Endodermal cell (in vitro differentiated cells): ENCODE measurements around the gene PPP1R10. TPM values are rescaled to one million over a fixed set of nuclear protein-coding genes. Genes with fewer than 3 reads are reported as not detected.

Experiments used
- DNase-seq: peaks from one replicate; pipeline ENCODE4 v3.0.0-alpha.2; 2017
- H3K27ac ChIP-seq: 2 replicates; pipeline ENCODE4 v1.5.1; 2013; ENCODE audit warnings: mild to moderate bottlenecking, low read depth, low read length, moderate library complexity
- H3K27me3 ChIP-seq: 2 replicates; pipeline ENCODE4 v1.6.1; 2013; ENCODE audit warnings: mild to moderate bottlenecking, low read length, moderate library complexity; ENCODE audit not compliant: insufficient read depth, control insufficient read depth, poor library complexity, severe bottlenecking
- H3K36me3 ChIP-seq: 2 replicates; pipeline ENCODE4 v1.7.0; 2013; ENCODE audit warnings: mild to moderate bottlenecking, low read length, moderate library complexity; ENCODE audit not compliant: control insufficient read depth, insufficient read depth
- H3K4me1 ChIP-seq: one replicate; pipeline ENCODE4 v1.7.0; 2013; ENCODE audit warnings: low read length; ENCODE audit not compliant: control insufficient read depth, insufficient read depth
- H3K4me3 ChIP-seq: 2 replicates; pipeline ENCODE4 v1.5.1; 2013; ENCODE audit warnings: mild to moderate bottlenecking, low read length, moderate library complexity
- H3K9ac ChIP-seq: 2 replicates; pipeline ENCODE4 v1.6.1; 2013; ENCODE audit warnings: mild to moderate bottlenecking, low read length, moderate library complexity; ENCODE audit not compliant: poor library complexity, severe bottlenecking; ENCODE audit errors: extremely low read depth
- H3K9me3 ChIP-seq: 2 replicates; pipeline ENCODE4 v1.6.1; 2013; ENCODE audit warnings: mild to moderate bottlenecking, low read length, moderate library complexity; ENCODE audit not compliant: control insufficient read depth
- H3K27ac Mint-ChIP-seq: 2 replicates; pipeline ENCODE4 v1.8.0; 2020; ENCODE audit warnings: mixed read lengths
- H3K27me3 Mint-ChIP-seq: 2 replicates; pipeline ENCODE4 v1.8.0; 2021; ENCODE audit warnings: mild to moderate bottlenecking, mixed read lengths; ENCODE audit not compliant: insufficient read depth
- H3K36me3 Mint-ChIP-seq: 2 replicates; pipeline ENCODE4 v1.8.0; 2020; ENCODE audit warnings: low read depth, mixed read lengths
- H3K4me1 Mint-ChIP-seq: 2 replicates; pipeline ENCODE4 v1.8.0; 2020; ENCODE audit warnings: mixed read lengths
- H3K4me3 Mint-ChIP-seq: 2 replicates; pipeline ENCODE4 v1.8.0; 2020; ENCODE audit warnings: mild to moderate bottlenecking, moderate library complexity, mixed read lengths
- H3K9me3 Mint-ChIP-seq: 2 replicates; pipeline ENCODE4 v1.8.0; 2020; ENCODE audit warnings: mild to moderate bottlenecking, mixed read lengths
- WGBS, 2 experiments: methylation state at CpG; one replicate each; pipeline versions ENCODE4 v1.1.5 to v1.1.7; 2013; ENCODE audit warnings: missing lambda C conversion rate in 2 of 2, mixed read lengths in 1 of 2; ENCODE audit not compliant: insufficient coverage in 1 of 2, insufficient read length in 1 of 2; 5-methylcytosine and 5-hydroxymethylcytosine counted together
- microRNA-seq: library from miRNA; unstranded; fragments of <30 nt; microRNA quantifications from one replicate; pipeline ENCODE4 v1.2.0, GENCODE V29; 2020; ENCODE audit warnings: borderline microRNAs expressed
- total RNA-seq, 2 donors: library from RNA; stranded (reverse); fragmentation: NEBNext Ultra II Directional in 1 of 2; extraction: Animal tissue kit (Norgen Biotek cat#: 25700) in 1 of 2; gene quantifications; 2 replicates in 1 of 2; 3 replicates in 1 of 2; pipeline ENCODE4 v1.2.1, GENCODE V29; 2021
- TF ChIP-seq, protein P1 (sequence below): fragments of 200-600 bp; sonication (generic); conservative IDR thresholded peaks from 2 replicates; pipeline ENCODE4 v1.5.0; 2021; ENCODE audit warnings: antibody characterized with exemption, mild to moderate bottlenecking

The PPP1R10 gene
- total RNA-seq, 2 donors from 2014 or later, result 122 to 126 TPM

DNA sequence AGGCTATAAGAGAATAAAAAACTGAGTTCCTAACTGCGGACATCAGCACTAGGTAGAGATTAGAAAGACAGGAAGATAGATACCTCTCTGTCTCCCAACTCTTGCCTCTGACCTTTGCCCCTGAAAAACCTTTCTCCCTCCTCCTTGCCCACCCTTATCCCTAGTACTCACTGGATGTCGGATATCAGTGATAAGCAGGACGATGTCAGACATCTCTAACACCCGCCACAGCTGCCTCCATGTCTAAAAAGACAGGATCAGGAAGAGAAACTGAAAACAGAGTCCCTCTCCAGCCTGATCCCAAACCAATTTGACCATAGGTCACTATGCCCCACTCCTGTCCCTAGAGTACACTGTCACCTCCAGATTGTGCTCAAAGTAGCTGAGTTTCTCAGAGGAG, 62.6 kb downstream of the PPP1R10 start:
- Mint-ChIP-seq H3K4me1 (peaks cover 18% of the 10 kb centered on the region), H3K36me3 (peaks cover 51% of the 10 kb centered on the region), H3K27me3 (no peaks in the 10 kb centered on the region), H3K9me3 (no peaks in the 10 kb centered on the region), H3K27ac (no peak overlapping the region), H3K4me3 (peak overlapping the region; percentile 89)
- peaks cover 49% of the 10 kb centered on the region for H3K36me3 ChIP-seq
- H3K4me3 ChIP-seq, result peak overlapping the region; percentile 89
- TF ChIP-seq, protein P1, sequence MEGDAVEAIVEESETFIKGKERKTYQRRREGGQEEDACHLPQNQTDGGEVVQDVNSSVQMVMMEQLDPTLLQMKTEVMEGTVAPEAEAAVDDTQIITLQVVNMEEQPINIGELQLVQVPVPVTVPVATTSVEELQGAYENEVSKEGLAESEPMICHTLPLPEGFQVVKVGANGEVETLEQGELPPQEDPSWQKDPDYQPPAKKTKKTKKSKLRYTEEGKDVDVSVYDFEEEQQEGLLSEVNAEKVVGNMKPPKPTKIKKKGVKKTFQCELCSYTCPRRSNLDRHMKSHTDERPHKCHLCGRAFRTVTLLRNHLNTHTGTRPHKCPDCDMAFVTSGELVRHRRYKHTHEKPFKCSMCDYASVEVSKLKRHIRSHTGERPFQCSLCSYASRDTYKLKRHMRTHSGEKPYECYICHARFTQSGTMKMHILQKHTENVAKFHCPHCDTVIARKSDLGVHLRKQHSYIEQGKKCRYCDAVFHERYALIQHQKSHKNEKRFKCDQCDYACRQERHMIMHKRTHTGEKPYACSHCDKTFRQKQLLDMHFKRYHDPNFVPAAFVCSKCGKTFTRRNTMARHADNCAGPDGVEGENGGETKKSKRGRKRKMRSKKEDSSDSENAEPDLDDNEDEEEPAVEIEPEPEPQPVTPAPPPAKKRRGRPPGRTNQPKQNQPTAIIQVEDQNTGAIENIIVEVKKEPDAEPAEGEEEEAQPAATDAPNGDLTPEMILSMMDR, result no peak
- no peaks in the 10 kb centered on the region for H3K27me3 ChIP-seq
- H3K27ac ChIP-seq, result no peak overlapping the region
- WGBS, 2 experiments, result 92 to 94% methylated on average over 4 of the region's 4 CpGs
- DNase-seq, result no peak
- H3K9ac ChIP-seq, result peak overlapping the region; percentile 73
- no peaks in the 10 kb centered on the region for H3K9me3 ChIP-seq
- no peaks in the 10 kb centered on the region for H3K4me1 ChIP-seq

Small RNA genes within 50 kb of the gene (microRNA-seq; reads per million reads assigned to microRNA genes)
- 25.1 reads per million, percentile 58 among the genes with 10 or more reads in this experiment for gene MIR877

Other genes with a start within 250 kb of the PPP1R10 start
- gene HLA-E, start 127.7 kb downstream of the PPP1R10 start, total RNA-seq, result 10 to 100 TPM; 31.7 to 38.4 TPM
- 10 to 100 TPM; 82.1 to 93.5 TPM for gene GNL1, start 60.8 kb downstream of the PPP1R10 start, total RNA-seq
- 10 to 100 TPM; 10.9 to 12.0 TPM for gene PRR3, start 59.9 kb downstream of the PPP1R10 start, total RNA-seq
- 10 to 100 TPM; 84.9 to 89.3 TPM for gene ABCF1, start 45.8 kb downstream of the PPP1R10 start, total RNA-seq
- gene MRPS18B, start 597 bp upstream of the PPP1R10 start, total RNA-seq, result 10 to 100 TPM; 37.6 to 39.7 TPM
- 10 to 100 TPM; 31.6 to 38.0 TPM for gene ATAT1, start 9.6 kb upstream of the PPP1R10 start, total RNA-seq
- 10 to 100 TPM; 17.9 to 24.3 TPM for gene C6orf136, start 29.9 kb upstream of the PPP1R10 start, total RNA-seq
- gene DHX16, start 55.8 kb upstream of the PPP1R10 start, total RNA-seq, result 10 to 100 TPM; 33.5 to 33.9 TPM
- 10 to 100 TPM; 27.6 to 31.4 TPM for gene PPP1R18, start 69.4 kb upstream of the PPP1R10 start, total RNA-seq
- gene NRM, start 73.7 kb upstream of the PPP1R10 start, total RNA-seq, result 10 to 100 TPM; 37.1 TPM
- 10 to 100 TPM; 79.0 to 95.1 TPM for gene MDC1, start 100.0 kb upstream of the PPP1R10 start, total RNA-seq
- 1,000 to 10,000 TPM; 1,504 to 1,815 TPM for gene TUBB, start 103.1 kb upstream of the PPP1R10 start, total RNA-seq
- 100 to 1,000 TPM; 121 to 141 TPM for gene FLOT1, start 125.4 kb upstream of the PPP1R10 start, total RNA-seq
- 100 to 1,000 TPM; 102 to 136 TPM for gene IER3, start 127.3 kb upstream of the PPP1R10 start, total RNA-seq